ENCODE data around the gene SPACA4.

GRCh38 chr19:48646722-48647216 lies 40.2 kb downstream of the SPACA4 start:
- TF ChIP-seq POLR2A (IDR thresholded peaks at IDR 0.05; ENCODE audit: low read depth) = no peak
- TF ChIP-seq, protein P1, sequence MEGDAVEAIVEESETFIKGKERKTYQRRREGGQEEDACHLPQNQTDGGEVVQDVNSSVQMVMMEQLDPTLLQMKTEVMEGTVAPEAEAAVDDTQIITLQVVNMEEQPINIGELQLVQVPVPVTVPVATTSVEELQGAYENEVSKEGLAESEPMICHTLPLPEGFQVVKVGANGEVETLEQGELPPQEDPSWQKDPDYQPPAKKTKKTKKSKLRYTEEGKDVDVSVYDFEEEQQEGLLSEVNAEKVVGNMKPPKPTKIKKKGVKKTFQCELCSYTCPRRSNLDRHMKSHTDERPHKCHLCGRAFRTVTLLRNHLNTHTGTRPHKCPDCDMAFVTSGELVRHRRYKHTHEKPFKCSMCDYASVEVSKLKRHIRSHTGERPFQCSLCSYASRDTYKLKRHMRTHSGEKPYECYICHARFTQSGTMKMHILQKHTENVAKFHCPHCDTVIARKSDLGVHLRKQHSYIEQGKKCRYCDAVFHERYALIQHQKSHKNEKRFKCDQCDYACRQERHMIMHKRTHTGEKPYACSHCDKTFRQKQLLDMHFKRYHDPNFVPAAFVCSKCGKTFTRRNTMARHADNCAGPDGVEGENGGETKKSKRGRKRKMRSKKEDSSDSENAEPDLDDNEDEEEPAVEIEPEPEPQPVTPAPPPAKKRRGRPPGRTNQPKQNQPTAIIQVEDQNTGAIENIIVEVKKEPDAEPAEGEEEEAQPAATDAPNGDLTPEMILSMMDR (IDR thresholded peaks at IDR 0.05) = no peak
- no peak for TF ChIP-seq POLR2AphosphoS5 (IDR thresholded peaks at IDR 0.05)
- TF ChIP-seq EP300 (IDR thresholded peaks at IDR 0.05) = no peak

Data from esophagus muscularis mucosa (tissue), 4 donors.